Hepatocyte (in vitro differentiated cells): ENCODE measurements around the gene STMND1. TPM values are rescaled to one million over a fixed set of nuclear protein-coding genes. Genes with fewer than 3 reads are reported as not detected.

Experiments
- DNase-seq: peaks from one replicate; pipeline ENCODE4 v3.0.0-alpha.2; 2016; ENCODE audit warnings: low spot score
- H2AFZ ChIP-seq: fragments of 200-600 bp; sonication (generic); 2 replicates; pipeline ENCODE4 v1.6.0; 2016; ENCODE audit warnings: antibody characterized with exemption, mild to moderate bottlenecking
- H3K27ac ChIP-seq: fragments of 200-600 bp; sonication (generic); 2 replicates; pipeline ENCODE4 v1.5.1; 2016; ENCODE audit warnings: mild to moderate bottlenecking
- H3K27me3 ChIP-seq: fragments of 200-600 bp; sonication (generic); 2 replicates; pipeline ENCODE4 v1.6.1; 2016
- H3K36me3 ChIP-seq: fragments of 200-600 bp; sonication (generic); replicated peaks from 2 replicates; pipeline ENCODE4 v1.5.1; 2016; ENCODE audit warnings: low read depth; ENCODE audit not compliant: insufficient read depth
- H3K4me1 ChIP-seq: fragments of 200-600 bp; sonication (generic); 2 replicates; pipeline ENCODE4 v1.5.1; 2016; ENCODE audit warnings: mild to moderate bottlenecking, moderate library complexity; ENCODE audit not compliant: insufficient read depth
- H3K4me2 ChIP-seq: fragments of 200-600 bp; sonication (generic); 2 replicates; pipeline ENCODE4 v1.6.0; 2016
- H3K4me3 ChIP-seq: fragments of 200-600 bp; sonication (generic); 2 replicates; pipeline ENCODE4 v1.5.1; 2016; ENCODE audit warnings: mild to moderate bottlenecking
- H3K79me2 ChIP-seq: fragments of 200-600 bp; sonication (generic); 2 replicates; pipeline ENCODE4 v1.6.0; 2017; ENCODE audit warnings: mild to moderate bottlenecking
- H3K9me2 ChIP-seq: fragments of 200-600 bp; sonication (generic); replicated peaks from 2 replicates; pipeline ENCODE4 v1.6.0; 2017; ENCODE audit warnings: mild to moderate bottlenecking; ENCODE audit not compliant: insufficient read depth
- H3K9me3 ChIP-seq: fragments of 200-600 bp; sonication (generic); 2 replicates; pipeline ENCODE4 v1.5.1; 2016; ENCODE audit warnings: low read depth, mild to moderate bottlenecking
- H4K20me1 ChIP-seq: fragments of 200-600 bp; sonication (generic); 2 replicates; pipeline ENCODE4 v1.6.0; 2016; ENCODE audit warnings: mild to moderate bottlenecking; ENCODE audit not compliant: insufficient read depth, poor library complexity, severe bottlenecking
- EZH2 ChIP-seq: fragments of 200-600 bp; sonication (generic); IDR thresholded peaks from 2 replicates; pipeline ENCODE4 v1.6.1; 2016; ENCODE audit warnings: antibody characterized with exemption, mild to moderate bottlenecking, borderline replicate concordance
- EZH2phosphoT487 ChIP-seq: fragments of 200-600 bp; sonication (generic); IDR thresholded peaks from one replicate; pipeline ENCODE4 v1.6.1; 2018; ENCODE audit warnings: antibody characterized with exemption, mild to moderate bottlenecking, low read depth, moderate library complexity; ENCODE audit not compliant: unreplicated experiment, severe bottlenecking
- WGBS: methylation state at CpG from one replicate; pipeline ENCODE4 v1.1.6; 2016; ENCODE audit warnings: low lambda C conversion rate; ENCODE audit errors: missing lambda C conversion rate; 5-methylcytosine and 5-hydroxymethylcytosine counted together
- polyA plus RNA-seq: library from polyadenylated mRNA; unstranded; fragments of >200 nt; fragmentation: Nextera tagmentation; extraction: Ambion mirVana; gene quantifications from 2 replicates; pipeline ENCODE4 v1.2.1, GENCODE V29; 2016
- total RNA-seq: library from RNA; depleted of rRNA; stranded (reverse); fragments of >200 nt; gene quantifications from 2 replicates; pipeline ENCODE4 v1.2.3, GENCODE V29; 2014
- TF ChIP-seq, protein P1 (sequence below): fragments of 200-600 bp; sonication (generic); IDR thresholded peaks from 2 replicates; pipeline ENCODE4 v1.5.1; 2016; ENCODE audit warnings: antibody characterized with exemption, mild to moderate bottlenecking; ENCODE audit not compliant: poor library complexity

The STMND1 gene
- total and polyA plus RNA-seq, 2 experiments from 2014 or later = 0.27 TPM; not detected in 1

GRCh38 chr6:17130786-17131185 is 28.9 kb downstream of the STMND1 start:
- H3K4me3 ChIP-seq = no peak overlapping the region
- H3K36me3 ChIP-seq = no peaks in the 10 kb centered on the region
- no peaks in the 10 kb centered on the region for H3K79me2 ChIP-seq
- no peak overlapping the region for H3K27ac ChIP-seq
- H3K4me2 ChIP-seq = no peak overlapping the region
- TF ChIP-seq EZH2phosphoT487 (no peak), EZH2 (no peak)
- no peaks in the 10 kb centered on the region for H3K27me3 ChIP-seq
- no peak for DNase-seq
- no peaks in the 10 kb centered on the region for H3K4me1 ChIP-seq
- H3K9me2 ChIP-seq = no peaks in the 10 kb centered on the region
- H4K20me1 ChIP-seq = no peaks in the 10 kb centered on the region
- no peak overlapping the region for H2AFZ ChIP-seq
- H3K9me3 ChIP-seq = no peaks in the 10 kb centered on the region
- 85% methylated on average over 3 of the region's 3 CpGs for WGBS

DNA sequence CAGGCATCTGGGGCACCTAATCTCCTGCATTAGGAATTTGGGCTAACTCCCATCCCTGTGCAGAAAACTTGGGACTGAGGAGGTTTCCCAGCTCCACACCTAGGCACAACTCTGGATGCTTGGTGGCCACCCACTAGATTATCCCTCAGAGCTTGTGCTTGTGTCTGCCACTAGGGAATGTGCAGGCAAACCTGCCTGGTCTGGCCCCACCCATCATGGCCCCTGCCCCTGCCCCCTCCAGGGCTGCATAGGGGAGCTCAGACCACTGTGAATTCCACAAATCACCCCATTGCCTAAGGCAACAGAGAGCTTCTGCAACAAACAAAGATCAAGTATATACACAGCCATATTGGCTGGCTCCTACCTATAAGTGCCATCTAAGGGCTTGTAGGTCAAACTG is 31.1 kb downstream of the STMND1 start:
- Histone ChIP-seq H3K9me3 (no peaks in the 10 kb centered on the region), H3K79me2 (no peaks in the 10 kb centered on the region), H3K4me3 (no peak overlapping the region), H3K4me1 (no peaks in the 10 kb centered on the region), H3K4me2 (no peak overlapping the region), H3K27me3 (no peaks in the 10 kb centered on the region), H2AFZ (no peak overlapping the region), H3K9me2 (no peaks in the 10 kb centered on the region), H3K36me3 (no peaks in the 10 kb centered on the region), H3K27ac (no peak overlapping the region), H4K20me1 (no peaks in the 10 kb centered on the region)
- DNase-seq = no peak
- TF ChIP-seq EZH2phosphoT487 = no peak
- TF ChIP-seq, protein P1, sequence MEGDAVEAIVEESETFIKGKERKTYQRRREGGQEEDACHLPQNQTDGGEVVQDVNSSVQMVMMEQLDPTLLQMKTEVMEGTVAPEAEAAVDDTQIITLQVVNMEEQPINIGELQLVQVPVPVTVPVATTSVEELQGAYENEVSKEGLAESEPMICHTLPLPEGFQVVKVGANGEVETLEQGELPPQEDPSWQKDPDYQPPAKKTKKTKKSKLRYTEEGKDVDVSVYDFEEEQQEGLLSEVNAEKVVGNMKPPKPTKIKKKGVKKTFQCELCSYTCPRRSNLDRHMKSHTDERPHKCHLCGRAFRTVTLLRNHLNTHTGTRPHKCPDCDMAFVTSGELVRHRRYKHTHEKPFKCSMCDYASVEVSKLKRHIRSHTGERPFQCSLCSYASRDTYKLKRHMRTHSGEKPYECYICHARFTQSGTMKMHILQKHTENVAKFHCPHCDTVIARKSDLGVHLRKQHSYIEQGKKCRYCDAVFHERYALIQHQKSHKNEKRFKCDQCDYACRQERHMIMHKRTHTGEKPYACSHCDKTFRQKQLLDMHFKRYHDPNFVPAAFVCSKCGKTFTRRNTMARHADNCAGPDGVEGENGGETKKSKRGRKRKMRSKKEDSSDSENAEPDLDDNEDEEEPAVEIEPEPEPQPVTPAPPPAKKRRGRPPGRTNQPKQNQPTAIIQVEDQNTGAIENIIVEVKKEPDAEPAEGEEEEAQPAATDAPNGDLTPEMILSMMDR = no peak
- no peak for TF ChIP-seq EZH2

- no peaks in the 10 kb centered on the region for H3K9me2 ChIP-seq
Observed at GRCh38 chr6:17138033-17138432, 36.2 kb downstream of the STMND1 start.

DNA sequence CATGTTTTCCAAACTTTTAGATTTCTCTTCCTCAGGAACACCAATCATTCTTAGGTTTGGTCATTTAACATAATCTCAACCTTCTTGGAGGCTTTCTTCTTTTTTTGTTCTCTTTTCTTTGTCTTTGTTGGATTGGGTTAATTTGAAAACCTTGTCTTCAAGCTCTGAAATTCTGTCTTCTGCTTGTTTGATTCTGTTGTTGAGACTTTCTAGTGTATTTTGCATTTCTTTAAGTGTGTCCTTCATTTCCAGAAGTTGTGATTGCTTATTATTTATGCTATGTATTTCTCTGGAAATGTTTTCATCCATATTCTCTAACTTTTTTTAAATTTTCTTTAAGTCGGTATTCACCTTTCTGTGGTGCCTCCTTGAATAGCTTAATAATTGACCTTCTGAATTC is 42.2 kb downstream of the STMND1 start:
- H3K36me3 ChIP-seq = no peaks in the 10 kb centered on the region
- DNase-seq = no peak
- WGBS = 92% methylated on average over 1 of the region's 1 CpG

More at GRCh38 chr6:17138033-17138432, 36.2 kb downstream of the STMND1 start:
- Histone ChIP-seq H3K36me3 (no peaks in the 10 kb centered on the region), H3K4me3 (no peak overlapping the region), H4K20me1 (no peaks in the 10 kb centered on the region), H3K79me2 (no peaks in the 10 kb centered on the region), H3K9me3 (no peaks in the 10 kb centered on the region), H2AFZ (no peak overlapping the region), H3K27ac (no peak overlapping the region), H3K27me3 (no peaks in the 10 kb centered on the region), H3K4me2 (no peak overlapping the region), H3K4me1 (no peaks in the 10 kb centered on the region)
- DNase-seq = no peak
- TF ChIP-seq, protein P1 = no peak
- TF ChIP-seq EZH2 = no peak
- no peak for TF ChIP-seq EZH2phosphoT487
- WGBS = 61% methylated on average over 2 of the region's 2 CpGs

More for the DNA sequence above, 42.2 kb downstream of the STMND1 start:
- Histone ChIP-seq H3K9me2 (no peaks in the 10 kb centered on the region), H3K9me3 (no peaks in the 10 kb centered on the region), H4K20me1 (no peaks in the 10 kb centered on the region), H3K27me3 (no peaks in the 10 kb centered on the region), H2AFZ (no peak overlapping the region), H3K27ac (no peak overlapping the region), H3K4me3 (no peak overlapping the region), H3K4me2 (no peak overlapping the region), H3K4me1 (no peaks in the 10 kb centered on the region), H3K79me2 (no peaks in the 10 kb centered on the region)
- no peak for TF ChIP-seq EZH2
- TF ChIP-seq, protein P1 = no peak
- no peak for TF ChIP-seq EZH2phosphoT487
